HG02852 (cell line): ENCODE results near the gene TTC39C.
"Not testable (repeated sequence)": the region's sequence is repeated elsewhere in the genome, so short reads cannot be mapped to it uniquely, and the experiment has no call there.

Experiments
- ATAC-seq: cut with Tn5 transposase; IDR thresholded peaks from one replicate; pipeline ENCODE4 v1.9.1; 2021; ENCODE audit warnings: mild to moderate bottlenecking, moderate library complexity; ENCODE audit not compliant: unreplicated experiment

The TTC39C gene

GRCh38 chr18:24015639-24016631 is 1.4 kb downstream of the TTC39C start:
- ATAC-seq, result no peak

GRCh38 chr18:24016643-24017042 is 2.1 kb downstream of the TTC39C start:
- ATAC-seq, result no peak

DNA sequence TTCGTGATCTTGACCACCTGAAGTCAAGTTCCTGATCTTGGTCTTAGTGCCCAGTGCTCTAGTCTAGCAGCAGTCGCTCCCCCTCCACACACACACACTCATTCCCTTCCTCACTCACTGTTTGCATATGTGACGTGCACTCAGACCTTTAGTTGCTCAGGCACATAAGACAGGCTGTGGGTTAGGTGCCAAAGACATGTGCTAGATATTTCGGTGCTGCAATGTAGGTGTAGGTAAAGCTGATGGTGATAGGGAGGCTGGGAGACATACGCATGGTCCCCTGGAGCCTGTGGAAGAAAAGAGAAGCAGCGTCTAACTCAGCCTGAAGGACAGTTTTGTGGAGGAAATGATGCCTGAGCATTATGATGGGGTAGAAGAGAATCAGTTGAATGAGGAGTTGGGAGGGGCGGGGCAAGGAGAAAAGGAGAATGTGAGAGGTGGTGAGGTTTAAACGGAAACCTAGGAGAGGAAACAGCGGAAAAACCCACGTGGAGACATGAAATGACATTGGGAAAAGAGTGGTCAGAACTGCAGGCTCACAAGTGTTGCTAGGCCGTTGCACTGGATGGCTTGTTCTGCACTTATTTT is 3.8 kb downstream of the TTC39C start:
- no peak for ATAC-seq

DNA sequence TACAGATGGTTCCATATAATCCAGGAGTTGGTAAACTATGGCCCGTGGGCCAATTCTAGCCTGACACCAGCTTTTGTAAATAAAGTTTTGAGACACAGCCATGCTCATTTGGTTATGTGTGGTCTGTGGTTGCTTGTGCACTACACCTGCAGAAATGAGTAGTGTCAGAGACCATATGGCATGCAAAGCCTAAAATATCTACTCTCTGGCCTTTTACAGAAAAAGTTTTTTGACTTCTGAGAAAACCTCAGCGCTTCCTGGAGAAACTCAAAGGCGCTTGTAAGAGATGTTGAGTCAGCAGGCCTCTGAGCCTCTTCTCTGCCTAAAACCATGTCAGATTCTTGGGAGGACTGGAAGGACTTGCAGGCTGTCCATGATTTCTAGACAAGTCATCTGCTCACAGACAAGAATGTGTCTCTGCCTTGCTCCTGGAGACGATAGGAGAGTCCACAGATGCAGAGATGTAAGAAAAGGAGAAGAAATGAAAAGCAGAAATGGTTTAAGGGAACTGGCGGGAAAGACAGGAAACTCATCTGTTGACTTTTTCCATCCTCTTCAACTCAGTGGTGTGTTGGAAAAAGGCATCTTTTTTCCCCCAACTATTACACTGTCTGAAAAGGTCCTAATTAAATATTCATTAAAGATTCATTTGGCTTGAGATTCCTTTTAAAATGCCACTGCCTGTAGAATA is 5.2 kb downstream of the TTC39C start:
- peak; percentile 75 for ATAC-seq

GRCh38 chr18:24021505-24021904 is 7.0 kb downstream of the TTC39C start:
- no peak for ATAC-seq

DNA sequence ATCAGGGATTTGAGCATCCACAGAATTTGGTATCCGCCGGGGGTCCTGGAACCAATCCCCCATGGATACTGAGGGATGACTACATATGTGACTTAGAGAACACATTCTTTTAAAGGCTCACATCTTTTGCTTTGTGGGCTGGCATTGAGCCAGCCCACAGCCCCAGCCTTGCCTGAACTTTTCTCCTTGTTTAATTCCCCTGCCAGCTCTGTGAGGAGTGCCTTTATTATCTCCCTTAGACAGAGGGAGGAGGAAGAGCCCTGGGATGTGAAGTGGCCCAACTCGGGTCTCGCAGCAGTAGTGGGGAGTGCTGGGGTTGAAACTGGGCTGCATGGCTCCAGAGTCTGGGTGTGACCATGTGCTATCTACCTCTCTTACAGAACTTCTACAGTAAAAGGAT is 7.6 kb downstream of the TTC39C start:
- ATAC-seq, result no peak

- no peak for ATAC-seq
Measured at GRCh38 chr18:24023185-24023814, 8.7 kb downstream of the TTC39C start.

DNA sequence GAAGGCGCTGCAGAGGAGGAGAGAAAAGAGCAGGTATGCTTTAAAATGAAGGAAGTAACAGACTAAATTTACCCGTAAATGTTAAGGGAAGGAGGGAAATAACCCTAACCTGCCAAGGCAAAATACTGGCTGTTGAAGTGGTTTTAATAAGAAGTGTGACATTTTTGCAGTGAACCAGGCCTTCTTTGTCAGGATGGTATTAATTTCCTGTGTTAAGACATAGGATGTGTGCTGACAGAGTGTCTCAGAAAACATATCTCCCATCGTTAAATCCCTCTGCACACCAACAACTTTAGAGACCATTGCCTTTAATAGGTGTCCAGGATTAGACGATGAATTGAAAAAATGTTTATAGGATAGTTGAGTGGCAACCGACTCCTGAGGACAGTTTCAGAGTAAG is 9.9 kb downstream of the TTC39C start:
- ATAC-seq, result no peak

DNA sequence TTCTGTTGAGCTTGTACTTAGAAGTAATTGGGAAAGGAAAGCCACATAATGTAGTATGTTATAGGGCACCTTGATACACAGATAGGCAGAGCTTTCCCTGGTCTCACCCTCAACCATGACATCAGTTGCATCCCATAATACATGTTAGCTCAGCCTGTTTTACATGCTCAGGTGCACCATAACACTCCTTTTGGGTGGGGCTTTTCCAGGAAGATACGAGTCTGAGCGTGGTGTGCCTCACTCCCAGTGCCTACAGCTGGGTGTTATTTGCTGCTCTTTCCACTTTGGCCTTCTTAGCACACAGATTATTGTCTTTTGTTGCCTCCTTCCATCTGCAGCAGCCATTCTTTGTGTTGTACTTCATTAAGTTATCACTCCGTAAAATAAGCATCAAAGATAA is 11.9 kb downstream of the TTC39C start:
- ATAC-seq, result no peak

DNA sequence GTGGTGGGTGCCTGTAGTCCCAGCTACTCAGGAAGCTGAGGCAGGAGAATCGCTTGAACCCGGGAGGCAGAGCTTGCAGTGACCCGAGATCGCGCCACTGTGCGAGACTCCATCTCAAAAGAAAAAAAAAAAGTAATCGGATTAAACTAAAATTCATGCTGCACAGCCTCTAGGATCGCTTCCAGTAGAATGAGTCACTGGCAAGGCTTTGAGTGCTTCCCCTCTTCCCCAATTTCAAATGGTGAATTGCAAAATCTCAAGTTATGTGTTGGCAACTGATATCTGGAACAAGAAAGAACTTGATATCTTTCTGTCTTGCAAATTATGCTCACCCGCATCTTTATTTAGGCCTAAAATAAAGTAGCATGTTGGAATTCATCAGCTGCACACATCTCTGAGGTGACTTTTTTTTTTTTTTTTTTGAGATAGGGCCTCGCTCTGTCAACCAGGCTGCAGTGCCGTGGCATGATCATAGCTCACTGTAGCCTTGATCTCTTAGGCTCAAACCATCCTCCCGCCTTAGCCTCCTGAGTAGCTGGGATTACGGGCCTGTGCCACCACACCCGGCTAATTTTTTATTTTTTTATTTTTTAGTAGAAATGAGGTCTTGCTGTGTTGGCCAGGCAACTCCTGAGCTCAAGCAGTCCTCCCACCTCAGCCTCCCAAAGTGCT is 12.7 kb downstream of the TTC39C start:
- ATAC-seq, result no peak

- ATAC-seq, result not testable (repeated sequence)
Measured at GRCh38 chr18:24028946-24029345, 14.4 kb downstream of the TTC39C start.

DNA sequence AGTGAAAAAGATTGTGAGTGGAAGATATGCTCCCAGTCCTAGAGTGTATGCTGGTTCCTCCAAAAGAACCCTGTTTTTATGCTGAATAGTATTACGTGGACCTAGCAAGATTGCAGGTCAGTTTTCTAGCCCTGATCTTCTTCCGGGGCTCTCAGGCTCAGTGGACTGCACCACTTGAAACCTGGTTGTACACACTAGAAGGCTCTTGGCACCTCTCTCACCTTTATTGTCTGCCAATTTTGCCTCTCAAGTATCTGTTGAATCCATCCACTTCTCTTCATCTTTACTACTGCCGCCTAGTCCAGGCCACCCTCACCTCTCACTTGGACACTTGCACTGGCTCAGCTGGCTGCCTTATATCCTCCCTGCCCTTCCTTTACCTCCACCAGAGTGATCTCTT is 16.8 kb downstream of the TTC39C start:
- ATAC-seq, result no peak

- no peak for ATAC-seq
Measured at GRCh38 chr18:24031916-24032315, 17.4 kb downstream of the TTC39C start.

DNA sequence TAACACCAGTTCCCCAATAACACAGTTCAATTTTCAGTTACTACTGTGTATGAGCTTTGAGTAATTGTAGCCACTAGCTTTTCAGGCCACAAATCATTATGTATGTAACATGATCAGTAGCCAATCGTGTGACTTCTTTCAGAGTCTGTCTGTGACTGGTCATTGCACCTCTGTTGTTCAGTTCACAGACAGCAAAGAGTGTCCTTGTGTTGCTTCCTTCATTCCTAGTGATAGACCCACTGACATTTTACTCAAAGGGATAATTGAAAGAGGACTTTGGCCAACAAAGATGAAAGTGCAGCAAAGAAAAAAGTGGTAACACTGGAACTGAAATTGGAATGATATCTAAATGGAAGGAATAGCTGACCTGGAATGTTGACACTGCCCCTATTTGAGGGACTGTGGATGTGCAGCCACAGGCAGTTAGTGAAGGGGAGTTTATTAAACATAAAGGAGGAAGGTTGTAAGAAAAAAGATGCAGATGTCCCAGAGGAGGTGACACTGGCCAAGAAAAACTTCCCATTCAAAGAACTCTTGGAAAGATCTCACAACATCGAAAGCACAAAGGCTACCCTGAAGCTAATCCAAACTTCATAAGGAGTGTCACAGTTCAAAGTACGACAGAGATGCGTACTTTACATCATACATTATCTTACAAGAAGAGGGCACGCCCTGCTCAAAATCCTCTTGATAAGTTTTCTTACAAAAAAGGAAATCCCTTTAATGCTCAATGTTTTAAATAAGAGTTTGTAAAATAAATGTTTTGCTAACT is 19.3 kb downstream of the TTC39C start:
- ATAC-seq, result no peak

DNA sequence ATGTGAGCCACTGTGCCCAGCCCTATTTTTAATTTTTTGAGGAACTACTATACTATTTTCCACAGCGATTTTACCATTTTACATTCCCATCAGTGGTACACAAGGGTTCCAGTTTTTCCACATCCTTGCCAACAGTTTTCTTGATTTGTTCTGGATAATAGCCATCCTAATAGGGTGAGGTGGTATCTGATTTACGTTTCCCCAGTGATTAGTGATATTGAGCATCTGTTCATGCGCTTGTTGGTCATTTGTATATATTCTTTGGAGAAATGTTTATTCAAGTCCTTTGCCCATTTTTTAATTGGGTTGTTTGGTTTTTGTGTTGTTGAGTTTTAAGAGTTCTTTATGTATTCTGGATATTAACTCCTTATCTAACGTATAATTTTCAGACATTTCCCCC is 20.8 kb downstream of the TTC39C start:
- ATAC-seq, result no peak

GRCh38 chr18:24039671-24040070 is 25.1 kb downstream of the TTC39C start:
- no peak for ATAC-seq

DNA sequence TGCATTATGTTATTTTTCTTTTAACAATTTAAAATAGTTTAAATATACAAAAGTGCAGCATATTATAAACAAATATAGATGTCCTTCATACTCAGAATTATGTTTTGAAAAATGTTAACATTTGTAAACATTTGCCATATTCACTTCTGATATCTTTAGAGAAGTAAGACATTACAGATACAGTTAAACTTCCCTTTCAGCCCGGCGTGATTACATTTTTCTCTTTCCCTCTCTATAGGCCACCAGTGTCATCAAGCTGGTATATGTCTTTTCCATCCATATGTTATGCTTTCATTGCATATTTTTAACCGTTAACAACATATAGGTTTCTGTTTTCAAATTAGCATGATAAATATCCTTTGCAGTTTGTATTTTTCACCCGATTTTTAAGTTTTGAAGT is 27.1 kb downstream of the TTC39C start:
- ATAC-seq, result no peak

GRCh38 chr18:24043403-24043802 is 28.8 kb downstream of the TTC39C start:
- no peak for ATAC-seq

- no peak for ATAC-seq
Measured at GRCh38 chr18:24048261-24048660, 33.7 kb downstream of the TTC39C start.

DNA sequence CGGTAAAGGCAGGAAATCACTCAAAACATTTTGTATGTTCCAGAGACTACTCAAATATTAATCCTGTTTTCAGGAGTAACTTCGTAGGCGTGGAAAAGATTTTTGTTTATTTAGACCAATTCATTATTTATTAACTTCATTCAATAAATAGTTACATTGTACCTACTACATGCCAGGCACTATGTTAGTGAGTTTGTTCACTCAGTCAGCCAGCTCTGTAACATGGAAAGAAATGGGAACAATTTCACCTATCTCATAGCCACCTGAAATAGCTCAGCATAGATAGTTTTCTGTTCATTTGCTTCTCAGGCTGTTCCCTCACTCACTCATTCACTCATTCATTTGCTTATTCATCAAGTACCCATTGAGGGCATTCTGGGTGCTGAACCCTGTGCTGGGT is 34.6 kb downstream of the TTC39C start:
- no peak for ATAC-seq
